OCI-LY3 (cell line): ENCODE measurements around the gene ENOPH1.
A peak's percentile ranks its signal among the peaks of the same experiment; 100 is the strongest.
"Not testable (repeated sequence)": the region's sequence is repeated elsewhere in the genome, so short reads cannot be mapped to it uniquely, and the experiment has no call there.

Experiments
- H2AFZ ChIP-seq: fragments of 200-600, 300-600 bp; shearing (Covaris generic); 2 replicates; pipeline ENCODE4 v1.6.0; 2014; ENCODE audit warnings: antibody characterized with exemption, low read depth, low read length
- H3K27ac ChIP-seq: fragments of 200-600, 300-600 bp; sonication (generic); 2 replicates; pipeline ENCODE4 v1.5.1; 2014; ENCODE audit warnings: mild to moderate bottlenecking, low read length, moderate library complexity, mixed read lengths
- H3K27me3 ChIP-seq: fragments of 200-600, 300-600 bp; sonication (generic); 2 replicates; pipeline ENCODE4 v1.6.1; 2014; ENCODE audit warnings: low read depth, low read length, mixed read lengths
- H3K36me3 ChIP-seq: fragments of 200-600, 300-600 bp; sonication (generic); replicated peaks from 2 replicates; pipeline ENCODE3; 2014; ENCODE audit warnings: low read depth, low read length, mixed read lengths
- H3K4me1 ChIP-seq: fragments of 300-600, 200-600 bp; sonication (generic); 2 replicates; pipeline ENCODE4 v1.6.1; 2014; ENCODE audit warnings: low read length, mixed read lengths
- H3K4me2 ChIP-seq: fragments of 200-600, 300-600 bp; sonication (generic); 2 replicates; pipeline ENCODE4 v1.6.1; 2014; ENCODE audit warnings: low read length, mixed read lengths
- H3K4me3 ChIP-seq: fragments of 300-600, 200-600 bp; sonication (generic); 2 replicates; pipeline ENCODE4 v1.5.1; 2014; ENCODE audit warnings: antibody characterized with exemption, mild to moderate bottlenecking, low read length, moderate library complexity
- H3K79me2 ChIP-seq: fragments of 300-600, 200-600 bp; shearing (Covaris generic); 2 replicates; pipeline ENCODE4 v1.6.1; 2014; ENCODE audit warnings: mild to moderate bottlenecking, low read length, mixed read lengths
- H3K9ac ChIP-seq: fragments of 300-600, 200-600 bp; shearing (Covaris generic); 2 replicates; pipeline ENCODE4 v1.6.0; 2014; ENCODE audit warnings: mild to moderate bottlenecking, low read length, moderate library complexity
- H3K9me3 ChIP-seq: fragments of 200-600, 300-600 bp; shearing (Covaris generic); 2 replicates; pipeline ENCODE4 v1.6.1; 2014; ENCODE audit warnings: low read length, mixed read lengths; ENCODE audit not compliant: insufficient read depth
- H4K20me1 ChIP-seq: fragments of 200-600, 300-600 bp; sonication (generic); 2 replicates; pipeline ENCODE4 v1.6.1; 2016; ENCODE audit warnings: low read length, mixed read lengths; ENCODE audit not compliant: insufficient read depth
- CTCF ChIP-seq: fragments of 200-600, 300-600 bp; sonication (generic); IDR thresholded peaks from 2 replicates; pipeline ENCODE4 v1.5.1; 2014; ENCODE audit warnings: antibody characterized with exemption, low read length, low read depth
- EZH2phosphoT487 ChIP-seq: fragments of 200-600 bp; shearing (Covaris generic); IDR thresholded peaks from 2 replicates; pipeline ENCODE4 v1.6.1; 2018; ENCODE audit warnings: antibody characterized with exemption, mixed run types, low read depth

Gene ENOPH1

GRCh38 chr4:82382751-82383150 lies 47.6 kb upstream of the ENOPH1 start:
- H3K9ac ChIP-seq = no peak overlapping the region
- H3K4me2 ChIP-seq = no peak overlapping the region
- no peak overlapping the region for H3K4me3 ChIP-seq
- H3K4me1 ChIP-seq = no peaks in the 10 kb centered on the region
- peaks cover 13% of the 10 kb centered on the region for H3K36me3 ChIP-seq
- no peaks in the 10 kb centered on the region for H3K27me3 ChIP-seq
- no peak overlapping the region for H2AFZ ChIP-seq
- H3K9me3 ChIP-seq = no peaks in the 10 kb centered on the region
- no peaks in the 10 kb centered on the region for H4K20me1 ChIP-seq
- H3K27ac ChIP-seq = no peak overlapping the region
- no peak for TF ChIP-seq CTCF
- TF ChIP-seq EZH2phosphoT487 = no peak
- H3K79me2 ChIP-seq = 0 out of 2 replicates have a peak, but pooled peaks cover 3% of the 10 kb centered on the region

GRCh38 chr4:82386312-82386711 lies 44.1 kb upstream of the ENOPH1 start:
- not testable (repeated sequence) for H3K9ac ChIP-seq, H3K4me1 ChIP-seq, H4K20me1 ChIP-seq, H3K9me3 ChIP-seq, H3K27me3 ChIP-seq, H3K79me2 ChIP-seq, H3K4me3 ChIP-seq, H3K27ac ChIP-seq, H3K4me2 ChIP-seq, H2AFZ ChIP-seq, H3K36me3 ChIP-seq

DNA sequence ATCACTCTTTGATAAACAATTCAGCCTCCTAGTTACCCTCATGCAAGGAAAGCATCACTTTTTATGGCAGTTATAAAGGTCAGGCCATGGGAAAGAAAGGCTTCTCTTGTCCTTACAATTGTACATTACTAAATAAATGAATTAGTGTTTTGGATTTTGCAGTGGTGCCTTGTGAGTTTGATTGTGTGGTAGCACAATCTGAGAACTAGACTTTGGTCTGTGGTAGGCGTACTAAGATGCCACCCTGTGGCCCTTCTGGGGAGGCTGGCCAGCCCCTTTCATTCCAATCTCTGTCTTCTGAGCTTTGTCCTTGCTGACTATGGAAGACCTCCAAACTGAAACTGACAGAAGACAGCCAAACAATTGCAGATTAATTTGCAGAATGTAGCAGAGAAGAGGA lies 42.0 kb upstream of the ENOPH1 start:
- no peaks in the 10 kb centered on the region for H3K36me3 ChIP-seq
- no peak overlapping the region for H3K9ac ChIP-seq
- H3K4me2 ChIP-seq = no peak overlapping the region
- H3K79me2 ChIP-seq = no peaks in the 10 kb centered on the region
- no peak overlapping the region for H2AFZ ChIP-seq
- no peak overlapping the region for H3K27ac ChIP-seq
- H3K4me3 ChIP-seq = no peak overlapping the region
- H4K20me1 ChIP-seq = no peaks in the 10 kb centered on the region
- H3K4me1 ChIP-seq = no peaks in the 10 kb centered on the region
- TF ChIP-seq EZH2phosphoT487 (no peak), CTCF (peak; percentile 44)
- no peaks in the 10 kb centered on the region for H3K27me3 ChIP-seq
- H3K9me3 ChIP-seq = no peaks in the 10 kb centered on the region

GRCh38 chr4:82390061-82390460 lies 40.3 kb upstream of the ENOPH1 start:
- H3K9me3 ChIP-seq, H3K4me2 ChIP-seq, H3K27me3 ChIP-seq, H3K9ac ChIP-seq, H3K36me3 ChIP-seq, H2AFZ ChIP-seq, H3K4me1 ChIP-seq, H3K79me2 ChIP-seq, H3K27ac ChIP-seq, H4K20me1 ChIP-seq, H3K4me3 ChIP-seq: not testable (repeated sequence)

- no peaks in the 10 kb centered on the region for H3K36me3 ChIP-seq
- no peaks in the 10 kb centered on the region for H3K79me2 ChIP-seq
- H3K9me3 ChIP-seq = no peaks in the 10 kb centered on the region
- H3K4me2 ChIP-seq = no peak overlapping the region
- H3K27ac ChIP-seq = no peak overlapping the region
- H2AFZ ChIP-seq = no peak overlapping the region
- H3K27me3 ChIP-seq = no peaks in the 10 kb centered on the region
- no peaks in the 10 kb centered on the region for H3K4me1 ChIP-seq
- TF ChIP-seq CTCF (no peak), EZH2phosphoT487 (no peak)
- H3K9ac ChIP-seq = no peak overlapping the region
- H4K20me1 ChIP-seq = no peaks in the 10 kb centered on the region
- no peak overlapping the region for H3K4me3 ChIP-seq
These were observed 35.5 kb upstream of the ENOPH1 start for GRCh38 chr4:82394896-82395295.
